HepG2 (cell line): ENCODE measurements around the gene MAPRE3. TPM values are rescaled to one million over a fixed set of nuclear protein-coding genes. Genes with fewer than 3 reads are reported as not detected.
A peak's percentile ranks its signal among the peaks of the same experiment; 100 is the strongest.

Experiments
- CBFB ChIP-seq: sonication (generic); formaldehyde crosslinking; IDR thresholded peaks from 2 replicates; pipeline ENCODE4 v1.4.0; 2020; ENCODE audit warnings: missing genetic modification reagents
- ESRRA ChIP-seq: sonication (generic); formaldehyde crosslinking; IDR thresholded peaks from 2 replicates; pipeline ENCODE4 v1.5.1; 2020; ENCODE audit warnings: mild to moderate bottlenecking, low read depth, missing genetic modification reagents
- FOXA3 ChIP-seq: IDR thresholded peaks from 2 replicates; pipeline ENCODE4 v1.6.1; 2016; ENCODE audit warnings: missing genetic modification reagents, missing compliant biosample characterization
- HNRNPUL1 ChIP-seq: fragments of 200-400 bp; formaldehyde crosslinking; IDR thresholded peaks from 2 replicates; pipeline ENCODE4 v1.6.1; 2017; ENCODE audit warnings: low read depth, mild to moderate bottlenecking, low read length, moderate library complexity
- KDM5B ChIP-seq: sonication (generic); formaldehyde crosslinking; IDR thresholded peaks from 2 replicates; pipeline ENCODE4 v1.4.0; 2020; ENCODE audit warnings: missing genetic modification reagents, mild to moderate bottlenecking, borderline replicate concordance
- NFIC ChIP-seq: IDR thresholded peaks from 2 replicates; pipeline ENCODE4 v1.6.1; 2012; ENCODE audit warnings: mild to moderate bottlenecking, low read length, inconsistent platforms
- NR2F1 ChIP-seq, 2 experiments: fragments of 450-650 bp in 1 of 2; formaldehyde crosslinking in 1 of 2; IDR thresholded peaks; 2 replicates each; pipeline versions ENCODE4 v1.5.0 to v1.6.1; 2016 to 2020; ENCODE audit warnings: mild to moderate bottlenecking in 1 of 2, missing compliant biosample characterization in 1 of 2, missing genetic modification reagents in 1 of 2, moderate library complexity in 1 of 2
- RERE ChIP-seq: IDR thresholded peaks from 2 replicates; pipeline ENCODE4 v1.6.1; 2016; ENCODE audit warnings: low read depth, missing genetic modification reagents, missing compliant biosample characterization
- REXO4 ChIP-seq: sonication (generic); formaldehyde crosslinking; IDR thresholded peaks from 2 replicates; pipeline ENCODE4 v1.8.0; 2022; ENCODE audit warnings: missing genetic modification reagents, mild to moderate bottlenecking, borderline replicate concordance
- SRSF4 ChIP-seq: fragments of 200-400 bp; formaldehyde crosslinking; IDR thresholded peaks from one replicate; pipeline ENCODE4 v1.6.1; 2018; ENCODE audit warnings: mild to moderate bottlenecking, low read depth, low read length, moderate library complexity; ENCODE audit not compliant: poor library complexity, severe bottlenecking
- TBX2 ChIP-seq: sonication (generic); formaldehyde crosslinking; IDR thresholded peaks from 2 replicates; pipeline ENCODE4 v1.5.0; 2020; ENCODE audit warnings: missing genetic modification reagents, mild to moderate bottlenecking, borderline replicate concordance
- XRCC5 ChIP-seq: fragments of 200-400 bp; formaldehyde crosslinking; optimal IDR thresholded peaks from 2 replicates; pipeline ENCODE3; 2017; ENCODE audit warnings: mild to moderate bottlenecking, low read length
- ZBTB7B ChIP-seq: sonication (generic); formaldehyde crosslinking; IDR thresholded peaks from 2 replicates; pipeline ENCODE4 v1.4.0; 2020; ENCODE audit warnings: missing genetic modification reagents
- ZKSCAN1 ChIP-seq: fragments of 150-350 bp; IDR thresholded peaks from 2 replicates; pipeline ENCODE4 v1.6.1; 2014; ENCODE audit warnings: low read length
- ZNF138 ChIP-seq: sonication (generic); formaldehyde crosslinking; IDR thresholded peaks from 2 replicates; pipeline ENCODE4 v1.5.0; 2020; ENCODE audit warnings: mild to moderate bottlenecking, low read depth, missing genetic modification reagents
- ZNF34 ChIP-seq: sonication (generic); formaldehyde crosslinking; IDR thresholded peaks from 2 replicates; pipeline ENCODE4 v1.4.0; 2020; ENCODE audit warnings: mild to moderate bottlenecking, missing genetic modification reagents, borderline replicate concordance
- ZSCAN21 ChIP-seq: sonication (generic); formaldehyde crosslinking; IDR thresholded peaks from 2 replicates; pipeline ENCODE4 v1.8.0; 2022; ENCODE audit warnings: mild to moderate bottlenecking, missing genetic modification reagents, moderate library complexity, borderline replicate concordance
- ZSCAN30 ChIP-seq: sonication (generic); formaldehyde crosslinking; IDR thresholded peaks from 2 replicates; pipeline ENCODE4 v1.5.0; 2020; ENCODE audit warnings: mild to moderate bottlenecking, missing genetic modification reagents
- polyA plus RNA-seq, 8 experiments: library from polyadenylated mRNA; depleted of rRNA in 3 of 8; stranded (reverse) in 7 of 8; unstranded in 1 of 8; fragments of >200 nt; fragmentation: Illumina TruSeq in 4 of 8; extraction: Trizol in 4 of 8; gene quantifications; 2 replicates each; pipeline versions ENCODE4 v1.2.1 to v1.2.3, GENCODE V29; 2011 to 2016; ENCODE audit warnings: low read depth in 4 of 8, missing spikeins in 1 of 8, mixed read lengths in 1 of 8; ENCODE audit not compliant: insufficient read depth in 1 of 8
- total RNA-seq, 5 experiments: library from RNA; depleted of rRNA; stranded (reverse); fragments of >200 nt; fragmentation: Illumina TruSeq; extraction: Trizol; gene quantifications; 2 replicates each; pipeline ENCODE4 v1.2.3, GENCODE V29; 2016; ENCODE audit warnings: low read depth in 1 of 5
- TF ChIP-seq, protein P1 (sequence below): sonication (generic); formaldehyde crosslinking; IDR thresholded peaks from 2 replicates; pipeline ENCODE4 v1.5.1; 2020; ENCODE audit warnings: mild to moderate bottlenecking, missing genetic modification reagents, moderate library complexity
- TF ChIP-seq, protein P2 (sequence below): IDR thresholded peaks from 2 replicates; pipeline ENCODE4 v1.6.1; 2016; ENCODE audit warnings: missing compliant biosample characterization, missing genetic modification reagents, borderline replicate concordance

The MAPRE3 gene
- total and polyA plus RNA-seq, 2 of the 13 experiments (the other 11 are each of a cell fraction or from before 2014, with no cell fraction given), result 0.31 to 0.91 TPM

DNA sequence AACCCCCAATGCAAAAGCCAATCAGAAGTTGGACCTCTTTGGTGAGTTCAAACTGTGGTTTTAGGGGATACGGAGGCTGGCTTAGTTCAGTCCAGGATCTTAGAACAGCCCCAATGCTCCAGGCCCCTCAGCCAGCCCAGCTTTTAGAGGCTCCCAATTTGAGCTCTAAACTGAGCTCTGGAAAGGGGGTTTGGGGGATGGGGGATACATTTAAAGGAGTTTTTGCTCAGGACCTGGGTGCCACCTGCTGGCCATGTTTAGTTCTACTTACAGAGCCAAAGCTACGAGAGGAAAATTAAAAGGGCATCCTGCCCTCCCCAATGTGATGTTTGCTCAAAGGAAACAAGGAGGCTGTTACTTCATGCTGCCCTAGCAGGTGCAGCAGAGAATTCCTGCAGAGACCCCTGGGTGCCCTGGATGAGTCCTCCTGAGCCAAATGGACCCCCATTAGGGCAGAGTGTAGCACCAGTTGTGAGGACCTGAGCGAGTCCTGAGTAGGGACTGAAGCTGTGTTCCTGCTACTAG is 46.4 kb downstream of the MAPRE3 start (continued):
- TF ChIP-seq NFIC, result no peak
- TF ChIP-seq, protein P1, sequence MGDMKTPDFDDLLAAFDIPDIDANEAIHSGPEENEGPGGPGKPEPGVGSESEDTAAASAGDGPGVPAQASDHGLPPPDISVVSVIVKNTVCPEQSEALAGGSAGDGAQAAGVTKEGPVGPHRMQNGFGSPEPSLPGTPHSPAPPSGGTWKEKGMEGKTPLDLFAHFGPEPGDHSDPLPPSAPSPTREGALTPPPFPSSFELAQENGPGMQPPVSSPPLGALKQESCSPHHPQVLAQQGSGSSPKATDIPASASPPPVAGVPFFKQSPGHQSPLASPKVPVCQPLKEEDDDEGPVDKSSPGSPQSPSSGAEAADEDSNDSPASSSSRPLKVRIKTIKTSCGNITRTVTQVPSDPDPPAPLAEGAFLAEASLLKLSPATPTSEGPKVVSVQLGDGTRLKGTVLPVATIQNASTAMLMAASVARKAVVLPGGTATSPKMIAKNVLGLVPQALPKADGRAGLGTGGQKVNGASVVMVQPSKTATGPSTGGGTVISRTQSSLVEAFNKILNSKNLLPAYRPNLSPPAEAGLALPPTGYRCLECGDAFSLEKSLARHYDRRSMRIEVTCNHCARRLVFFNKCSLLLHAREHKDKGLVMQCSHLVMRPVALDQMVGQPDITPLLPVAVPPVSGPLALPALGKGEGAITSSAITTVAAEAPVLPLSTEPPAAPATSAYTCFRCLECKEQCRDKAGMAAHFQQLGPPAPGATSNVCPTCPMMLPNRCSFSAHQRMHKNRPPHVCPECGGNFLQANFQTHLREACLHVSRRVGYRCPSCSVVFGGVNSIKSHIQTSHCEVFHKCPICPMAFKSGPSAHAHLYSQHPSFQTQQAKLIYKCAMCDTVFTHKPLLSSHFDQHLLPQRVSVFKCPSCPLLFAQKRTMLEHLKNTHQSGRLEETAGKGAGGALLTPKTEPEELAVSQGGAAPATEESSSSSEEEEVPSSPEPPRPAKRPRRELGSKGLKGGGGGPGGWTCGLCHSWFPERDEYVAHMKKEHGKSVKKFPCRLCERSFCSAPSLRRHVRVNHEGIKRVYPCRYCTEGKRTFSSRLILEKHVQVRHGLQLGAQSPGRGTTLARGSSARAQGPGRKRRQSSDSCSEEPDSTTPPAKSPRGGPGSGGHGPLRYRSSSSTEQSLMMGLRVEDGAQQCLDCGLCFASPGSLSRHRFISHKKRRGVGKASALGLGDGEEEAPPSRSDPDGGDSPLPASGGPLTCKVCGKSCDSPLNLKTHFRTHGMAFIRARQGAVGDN, result no peak
- no peak for TF ChIP-seq RERE (CRISPR knock-in tag)
- TF ChIP-seq NR2F1 (CRISPR knock-in tag; IDR thresholded peaks at IDR 0.05), result no peak
- TF ChIP-seq ZSCAN21 (CRISPR knock-in tag), result no peak
- TF ChIP-seq KDM5B (CRISPR knock-in tag), result no peak
- no peak for TF ChIP-seq CBFB
- no peak for TF ChIP-seq ZNF138
- TF ChIP-seq ZKSCAN1, result peak; percentile 68; the same call in 1 of the 2 replicates
- TF ChIP-seq SRSF4, result no peak
- no peak for TF ChIP-seq HNRNPUL1
- TF ChIP-seq ZBTB7B (CRISPR knock-in tag), result no peak
- no peak for TF ChIP-seq ZNF34 (CRISPR knock-in tag)
- peak; percentile 70 for TF ChIP-seq XRCC5
- TF ChIP-seq REXO4 (CRISPR knock-in tag), result peak; percentile 34; the same call in 1 of the 2 replicates
- no peak for TF ChIP-seq ESRRA (CRISPR knock-in tag)
- 0 out of 2 replicates have a peak, but pooled peaks have one; percentile 8 for TF ChIP-seq FOXA3 (CRISPR knock-in tag)
- no peak for TF ChIP-seq ZSCAN30 (CRISPR knock-in tag)
- TF ChIP-seq, protein P2, sequence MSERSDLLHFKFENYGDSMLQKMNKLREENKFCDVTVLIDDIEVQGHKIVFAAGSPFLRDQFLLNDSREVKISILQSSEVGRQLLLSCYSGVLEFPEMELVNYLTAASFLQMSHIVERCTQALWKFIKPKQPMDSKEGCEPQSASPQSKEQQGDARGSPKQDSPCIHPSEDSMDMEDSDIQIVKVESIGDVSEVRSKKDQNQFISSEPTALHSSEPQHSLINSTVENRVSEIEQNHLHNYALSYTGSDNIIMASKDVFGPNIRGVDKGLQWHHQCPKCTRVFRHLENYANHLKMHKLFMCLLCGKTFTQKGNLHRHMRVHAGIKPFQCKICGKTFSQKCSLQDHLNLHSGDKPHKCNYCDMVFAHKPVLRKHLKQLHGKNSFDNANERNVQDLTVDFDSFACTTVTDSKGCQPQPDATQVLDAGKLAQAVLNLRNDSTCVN (CRISPR knock-in tag), result no peak
- no peak for TF ChIP-seq TBX2 (CRISPR knock-in tag)
